ENCODE data around the gene CAMTA1.

DNA sequence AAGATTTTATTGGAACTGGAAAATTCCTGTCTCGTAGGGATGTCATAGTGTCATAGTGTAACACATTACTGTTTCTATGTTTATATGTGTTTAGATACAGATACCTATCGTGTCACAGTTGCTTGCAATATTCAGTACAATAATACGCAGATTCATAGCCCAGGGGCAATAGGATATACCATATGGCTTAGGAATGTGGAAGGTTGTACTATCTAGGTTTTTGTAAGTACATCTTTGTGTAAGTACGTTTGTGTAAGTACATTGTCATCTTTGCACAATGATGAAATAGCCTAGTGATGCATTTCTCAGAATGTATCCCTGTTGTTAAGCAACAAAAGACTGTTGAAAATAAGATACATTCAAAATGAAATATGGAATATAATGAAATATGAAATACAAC, 68.9 kb downstream of the CAMTA1 start:
- TF ChIP-seq, protein P1, sequence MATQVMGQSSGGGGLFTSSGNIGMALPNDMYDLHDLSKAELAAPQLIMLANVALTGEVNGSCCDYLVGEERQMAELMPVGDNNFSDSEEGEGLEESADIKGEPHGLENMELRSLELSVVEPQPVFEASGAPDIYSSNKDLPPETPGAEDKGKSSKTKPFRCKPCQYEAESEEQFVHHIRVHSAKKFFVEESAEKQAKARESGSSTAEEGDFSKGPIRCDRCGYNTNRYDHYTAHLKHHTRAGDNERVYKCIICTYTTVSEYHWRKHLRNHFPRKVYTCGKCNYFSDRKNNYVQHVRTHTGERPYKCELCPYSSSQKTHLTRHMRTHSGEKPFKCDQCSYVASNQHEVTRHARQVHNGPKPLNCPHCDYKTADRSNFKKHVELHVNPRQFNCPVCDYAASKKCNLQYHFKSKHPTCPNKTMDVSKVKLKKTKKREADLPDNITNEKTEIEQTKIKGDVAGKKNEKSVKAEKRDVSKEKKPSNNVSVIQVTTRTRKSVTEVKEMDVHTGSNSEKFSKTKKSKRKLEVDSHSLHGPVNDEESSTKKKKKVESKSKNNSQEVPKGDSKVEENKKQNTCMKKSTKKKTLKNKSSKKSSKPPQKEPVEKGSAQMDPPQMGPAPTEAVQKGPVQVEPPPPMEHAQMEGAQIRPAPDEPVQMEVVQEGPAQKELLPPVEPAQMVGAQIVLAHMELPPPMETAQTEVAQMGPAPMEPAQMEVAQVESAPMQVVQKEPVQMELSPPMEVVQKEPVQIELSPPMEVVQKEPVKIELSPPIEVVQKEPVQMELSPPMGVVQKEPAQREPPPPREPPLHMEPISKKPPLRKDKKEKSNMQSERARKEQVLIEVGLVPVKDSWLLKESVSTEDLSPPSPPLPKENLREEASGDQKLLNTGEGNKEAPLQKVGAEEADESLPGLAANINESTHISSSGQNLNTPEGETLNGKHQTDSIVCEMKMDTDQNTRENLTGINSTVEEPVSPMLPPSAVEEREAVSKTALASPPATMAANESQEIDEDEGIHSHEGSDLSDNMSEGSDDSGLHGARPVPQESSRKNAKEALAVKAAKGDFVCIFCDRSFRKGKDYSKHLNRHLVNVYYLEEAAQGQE (IDR thresholded peaks at IDR 0.05; ENCODE audit: low read depth), result no peak
- no peak for TF ChIP-seq EZH2 (IDR thresholded peaks at IDR 0.05)
- TF ChIP-seq, protein P2, sequence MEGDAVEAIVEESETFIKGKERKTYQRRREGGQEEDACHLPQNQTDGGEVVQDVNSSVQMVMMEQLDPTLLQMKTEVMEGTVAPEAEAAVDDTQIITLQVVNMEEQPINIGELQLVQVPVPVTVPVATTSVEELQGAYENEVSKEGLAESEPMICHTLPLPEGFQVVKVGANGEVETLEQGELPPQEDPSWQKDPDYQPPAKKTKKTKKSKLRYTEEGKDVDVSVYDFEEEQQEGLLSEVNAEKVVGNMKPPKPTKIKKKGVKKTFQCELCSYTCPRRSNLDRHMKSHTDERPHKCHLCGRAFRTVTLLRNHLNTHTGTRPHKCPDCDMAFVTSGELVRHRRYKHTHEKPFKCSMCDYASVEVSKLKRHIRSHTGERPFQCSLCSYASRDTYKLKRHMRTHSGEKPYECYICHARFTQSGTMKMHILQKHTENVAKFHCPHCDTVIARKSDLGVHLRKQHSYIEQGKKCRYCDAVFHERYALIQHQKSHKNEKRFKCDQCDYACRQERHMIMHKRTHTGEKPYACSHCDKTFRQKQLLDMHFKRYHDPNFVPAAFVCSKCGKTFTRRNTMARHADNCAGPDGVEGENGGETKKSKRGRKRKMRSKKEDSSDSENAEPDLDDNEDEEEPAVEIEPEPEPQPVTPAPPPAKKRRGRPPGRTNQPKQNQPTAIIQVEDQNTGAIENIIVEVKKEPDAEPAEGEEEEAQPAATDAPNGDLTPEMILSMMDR (IDR thresholded peaks at IDR 0.05 in 2 of 3, conservative IDR thresholded peaks at IDR 0.05 in 1 of 3; ENCODE audit: borderline replicate concordance in 1 of 3, insufficient read depth in 1 of 3, low read depth in 2 of 3, low read length in 2 of 3), result no peak

All from HCT116 (cell line).